GM12864 (cell line): Measurements from ENCODE around the gene PSD.
A peak's percentile ranks its signal among the peaks of the same experiment; 100 is the strongest.

Experiments
- DNase-seq: peaks from one replicate; pipeline ENCODE4 v3.0.0-alpha.2; 2011; ENCODE audit warnings: low read depth
- H3K4me3 ChIP-seq: 2 replicates; pipeline ENCODE4 v1.5.1; 2011; ENCODE audit warnings: mild to moderate bottlenecking, low read depth, low read length, control low read depth
- TF ChIP-seq, protein P1 (sequence below): IDR thresholded peaks from 2 replicates; pipeline ENCODE4 v1.5.1; 2011; ENCODE audit warnings: low read depth, mild to moderate bottlenecking, moderate library complexity, low read length, control low read depth, inconsistent platforms; ENCODE audit errors: missing control alignments

PSD gene

DNA sequence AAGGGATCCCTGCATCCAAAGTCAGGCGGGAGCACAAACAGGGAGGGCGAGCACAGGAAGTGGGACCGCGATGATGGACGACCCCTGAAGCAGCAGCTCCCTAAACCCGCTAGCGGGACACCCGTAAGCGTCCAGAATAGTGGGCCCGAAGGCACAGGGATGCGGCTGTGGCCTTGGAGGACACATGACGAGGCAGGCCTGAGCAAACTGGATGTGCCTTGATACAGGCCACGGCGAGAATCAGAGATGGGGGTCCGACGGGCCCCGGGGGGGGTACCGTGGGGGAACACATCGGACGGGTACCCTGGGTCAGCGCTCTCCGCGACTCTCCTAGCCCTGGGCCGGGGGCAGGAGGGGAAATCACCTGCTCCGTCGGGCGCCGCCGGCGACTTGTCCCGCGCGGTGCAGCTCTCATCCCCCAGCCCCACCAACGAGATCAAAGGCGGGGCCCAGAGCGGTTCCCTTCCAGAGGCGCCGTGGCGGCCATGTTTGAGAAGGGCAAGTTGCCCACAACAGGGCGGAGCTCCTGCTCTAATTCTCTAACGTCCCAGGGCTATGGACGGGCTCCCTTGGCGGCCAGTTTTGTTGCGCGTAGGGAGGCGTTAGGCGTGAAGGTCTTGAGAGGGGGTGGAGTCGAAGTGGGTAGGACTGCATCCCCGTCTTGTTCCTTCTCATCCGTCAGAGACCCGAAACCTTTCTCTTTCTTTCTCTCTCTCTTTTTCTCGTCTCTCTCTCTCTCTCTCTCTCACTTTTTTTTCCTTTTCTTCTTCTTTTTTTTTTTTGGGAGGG lies 13.8 kb upstream of the PSD start, which contains the start of gene CUEDC2:
Gene CUEDC2, minus strand, starts transcription at position 413 of the 789 bp plus-strand sequence. CDS start 7,386 bp downstream, outside the sequence.
- DNase-seq = peak; percentile 94
- H3K4me3 ChIP-seq = peak within 1 kb of the TSS; percentile 86
- TF ChIP-seq, protein P1, sequence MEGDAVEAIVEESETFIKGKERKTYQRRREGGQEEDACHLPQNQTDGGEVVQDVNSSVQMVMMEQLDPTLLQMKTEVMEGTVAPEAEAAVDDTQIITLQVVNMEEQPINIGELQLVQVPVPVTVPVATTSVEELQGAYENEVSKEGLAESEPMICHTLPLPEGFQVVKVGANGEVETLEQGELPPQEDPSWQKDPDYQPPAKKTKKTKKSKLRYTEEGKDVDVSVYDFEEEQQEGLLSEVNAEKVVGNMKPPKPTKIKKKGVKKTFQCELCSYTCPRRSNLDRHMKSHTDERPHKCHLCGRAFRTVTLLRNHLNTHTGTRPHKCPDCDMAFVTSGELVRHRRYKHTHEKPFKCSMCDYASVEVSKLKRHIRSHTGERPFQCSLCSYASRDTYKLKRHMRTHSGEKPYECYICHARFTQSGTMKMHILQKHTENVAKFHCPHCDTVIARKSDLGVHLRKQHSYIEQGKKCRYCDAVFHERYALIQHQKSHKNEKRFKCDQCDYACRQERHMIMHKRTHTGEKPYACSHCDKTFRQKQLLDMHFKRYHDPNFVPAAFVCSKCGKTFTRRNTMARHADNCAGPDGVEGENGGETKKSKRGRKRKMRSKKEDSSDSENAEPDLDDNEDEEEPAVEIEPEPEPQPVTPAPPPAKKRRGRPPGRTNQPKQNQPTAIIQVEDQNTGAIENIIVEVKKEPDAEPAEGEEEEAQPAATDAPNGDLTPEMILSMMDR = no peak

DNA sequence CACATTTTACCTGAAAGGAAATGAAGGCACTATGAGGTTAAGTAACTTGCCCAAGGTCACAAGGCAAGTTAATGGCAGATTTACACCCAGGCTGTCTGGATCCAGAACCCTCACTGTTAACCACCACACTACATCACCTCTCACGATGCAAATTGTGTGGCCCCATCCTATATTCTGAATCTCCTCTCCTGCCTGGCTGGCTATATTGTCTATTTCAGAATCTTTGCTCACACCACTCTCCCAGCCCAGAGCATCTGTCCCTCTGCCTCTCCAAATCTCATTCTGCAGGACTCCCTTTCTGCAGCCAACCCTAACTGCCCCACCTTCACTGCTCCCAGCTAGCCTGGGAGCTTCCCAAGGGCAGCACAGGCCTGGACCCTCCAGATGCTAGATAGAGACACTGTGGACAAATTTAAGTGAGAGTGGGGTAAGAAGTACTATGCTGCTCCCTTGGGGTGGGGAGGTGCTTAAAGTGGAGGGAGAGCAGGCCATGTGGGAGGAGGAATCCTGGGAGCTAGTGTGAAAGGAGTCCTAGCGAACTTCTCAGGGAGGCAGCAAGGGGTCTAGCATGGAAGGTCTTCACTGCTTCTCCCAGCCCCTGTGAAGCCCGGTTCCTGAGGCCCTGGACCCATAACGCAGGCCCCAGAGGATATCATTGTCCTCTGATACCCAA lies 13.0 kb upstream of the PSD start:
- DNase-seq = no peak
- TF ChIP-seq, protein P1 = no peak
- peak overlapping the region; percentile 86 for H3K4me3 ChIP-seq

DNA sequence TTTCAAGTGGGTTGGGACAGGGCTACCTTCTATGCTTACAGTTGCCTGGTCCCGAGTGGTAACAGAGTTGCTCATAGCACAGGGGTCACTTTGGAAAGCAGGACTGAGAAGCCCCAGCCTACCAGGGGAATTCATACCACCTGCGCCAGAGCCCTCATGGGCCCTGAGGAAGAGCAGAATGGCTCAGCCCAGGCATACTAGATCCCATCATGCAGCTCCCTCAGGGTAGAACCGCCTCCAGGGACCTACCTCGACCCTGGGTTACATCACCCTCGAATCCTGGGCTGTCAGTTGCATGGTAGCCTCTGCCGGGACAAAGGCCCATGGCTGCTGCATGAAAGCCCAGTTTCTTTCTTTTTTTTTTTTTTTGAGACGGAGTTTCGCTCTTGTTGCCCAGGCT lies 10.9 kb upstream of the PSD start:
- H3K4me3 ChIP-seq = no peak overlapping the region
- TF ChIP-seq, protein P1 = no peak
- no peak for DNase-seq

DNA sequence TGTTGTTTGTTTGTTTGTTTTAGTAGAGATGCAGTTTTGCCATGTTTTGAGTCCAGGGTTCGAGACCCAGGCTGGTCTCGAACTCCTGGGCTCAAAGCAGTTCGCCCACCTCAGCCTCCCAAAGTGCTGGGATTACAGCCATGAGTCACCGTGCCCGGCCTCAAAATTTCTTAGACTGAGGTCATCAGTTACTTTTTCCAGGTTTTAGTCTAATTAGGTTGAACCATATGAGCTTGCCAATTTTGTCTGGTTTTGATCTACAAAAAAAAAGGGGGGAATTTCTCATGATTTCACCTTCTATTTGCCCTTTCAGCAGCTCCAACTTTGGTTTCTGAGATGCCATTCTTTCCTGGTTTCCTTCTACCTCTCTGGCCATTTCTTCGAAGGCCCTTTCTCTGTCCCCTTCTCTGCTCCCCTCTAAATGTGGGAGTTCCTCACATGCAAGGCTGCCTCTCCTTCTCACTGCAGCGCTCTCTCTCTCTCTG lies 8.3 kb upstream of the PSD start:
- no peak overlapping the region for H3K4me3 ChIP-seq
- DNase-seq = no peak
- TF ChIP-seq, protein P1 = no peak

DNA sequence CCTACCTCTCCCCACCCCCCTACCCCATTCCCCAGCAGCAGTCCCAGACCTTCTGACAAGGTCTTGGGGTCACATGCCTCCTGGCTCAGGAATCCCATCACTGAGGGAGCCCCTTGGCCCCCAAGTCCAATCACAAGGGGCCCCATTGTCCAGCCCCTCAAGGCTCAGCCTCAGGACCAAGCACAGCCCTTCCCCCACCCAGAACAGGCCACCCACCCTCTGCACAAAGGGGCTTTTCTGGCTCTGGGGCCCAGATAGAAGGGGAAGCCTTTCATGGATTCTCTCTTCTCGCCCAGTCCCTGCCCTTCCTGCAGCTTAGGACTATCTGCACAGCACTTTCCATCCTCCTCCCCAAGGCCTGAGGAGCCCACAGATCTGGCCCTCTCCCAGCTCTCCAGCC lies 6.9 kb upstream of the PSD start:
- DNase-seq = no peak
- TF ChIP-seq, protein P1 = no peak
- no peak overlapping the region for H3K4me3 ChIP-seq

DNA sequence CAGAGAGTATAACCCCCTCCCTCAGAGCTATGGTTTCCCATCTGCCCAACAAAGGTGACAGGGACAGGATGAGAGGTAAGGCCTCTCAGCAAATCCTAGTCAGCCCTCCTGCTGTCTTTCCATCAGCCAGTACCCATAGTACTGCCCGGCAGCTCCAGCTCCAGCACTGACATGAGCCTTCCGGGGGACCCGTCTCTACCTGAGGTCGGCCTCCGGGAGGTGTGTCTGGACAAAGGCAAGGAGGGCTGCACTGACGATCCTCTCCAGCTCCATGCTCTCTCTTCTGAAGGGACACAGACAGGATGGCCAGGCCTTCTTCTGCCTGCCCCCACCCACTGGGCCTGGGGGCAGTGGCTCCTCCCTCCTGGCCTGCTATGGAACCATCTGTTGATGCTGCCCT lies 6.3 kb upstream of the PSD start:
- DNase-seq = no peak
- H3K4me3 ChIP-seq = no peak overlapping the region
- TF ChIP-seq, protein P1 = no peak
